ENCODE results near the gene FARP2.

DNA sequence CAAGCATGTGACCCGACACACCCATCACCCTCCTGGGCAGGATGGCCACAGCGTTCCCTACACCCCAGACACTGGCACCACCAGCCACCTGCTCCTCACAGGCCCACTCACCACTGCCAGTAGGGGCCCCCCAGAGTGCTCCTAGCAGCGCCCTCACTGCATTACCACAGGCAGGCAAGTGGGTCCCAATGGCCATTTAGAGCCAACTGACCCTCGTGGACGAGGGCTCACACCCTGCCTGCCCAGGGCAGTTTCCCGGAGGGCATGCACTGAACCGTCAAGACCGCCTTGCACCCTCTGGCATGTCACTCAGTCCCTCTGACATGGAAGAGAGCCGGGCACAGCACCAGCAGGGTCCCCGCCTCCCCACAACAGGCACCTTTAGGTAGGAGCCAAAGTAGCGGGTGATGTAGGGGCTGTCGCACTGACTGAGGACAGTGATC is 145.0 kb downstream of the FARP2 start:
- TF ChIP-seq POLR2A (IDR thresholded peaks at IDR 0.05; ENCODE audit: extremely low read depth, insufficient read length) (no peak), CTCF (IDR thresholded peaks at IDR 0.05; ENCODE audit: low read depth, low read length) (no peak), MAX (IDR thresholded peaks at IDR 0.05; ENCODE audit: low read depth, low read length) (no peak)
